Duodenal mucosa (tissue), 2 donors: Measurements from ENCODE around the gene BBX.

ENCODE experiments used
- H3K27ac ChIP-seq: one replicate; pipeline ENCODE4 v1.7.0; 2013; ENCODE audit warnings: low read depth, low read length
- H3K27me3 ChIP-seq, 2 donors: one replicate each; pipeline ENCODE4 v1.7.0; 2013; ENCODE audit warnings: low read length in 2 of 2, control low read depth in 1 of 2; ENCODE audit not compliant: insufficient read depth in 2 of 2, control insufficient read depth in 1 of 2
- H3K36me3 ChIP-seq, 2 donors: one replicate each; pipeline ENCODE4 v1.7.0; 2013; ENCODE audit warnings: low read length in 2 of 2, control low read depth in 1 of 2; ENCODE audit not compliant: insufficient read depth in 2 of 2, control insufficient read depth in 1 of 2
- H3K4me1 ChIP-seq, 2 donors: one replicate each; pipeline ENCODE4 v1.7.0; 2013; ENCODE audit warnings: low read length in 2 of 2, control low read depth in 1 of 2; ENCODE audit not compliant: insufficient read depth in 2 of 2, control insufficient read depth in 1 of 2
- H3K4me3 ChIP-seq, 2 donors: one replicate each; pipeline ENCODE4 v1.7.0; 2013; ENCODE audit warnings: low read length in 2 of 2, low read depth in 1 of 2
- H3K9ac ChIP-seq, 2 donors: one replicate each; pipeline ENCODE4 v1.7.0; 2013; ENCODE audit warnings: low read length in 2 of 2, low read depth in 1 of 2
- H3K9me3 ChIP-seq, 2 donors: one replicate each; pipeline ENCODE4 v1.7.0; 2013; ENCODE audit warnings: low read length in 2 of 2, control low read depth in 1 of 2; ENCODE audit not compliant: control insufficient read depth in 1 of 2

Gene BBX

GRCh38 chr3:107675233-107675900 lies 152.6 kb downstream of the BBX start:
- H3K36me3 ChIP-seq = no peaks in the 10 kb centered on the region
- H3K27ac ChIP-seq = no peak overlapping the region
- H3K4me3 ChIP-seq = no peak overlapping the region

GRCh38 chr3:107676469-107677309 lies 153.9 kb downstream of the BBX start:
- Histone ChIP-seq H3K4me1 (peaks cover 0 to 3% of the 10 kb centered on the region in 2 donors), H3K9me3 (no peaks in the 10 kb centered on the region), H3K4me3 (no peak overlapping the region), H3K9ac (no peak overlapping the region), H3K36me3 (no peaks in the 10 kb centered on the region), H3K27me3 (no peaks in the 10 kb centered on the region), H3K27ac (no peak overlapping the region)

More at GRCh38 chr3:107675233-107675900, 152.6 kb downstream of the BBX start:
- Histone ChIP-seq H3K9me3 (no peaks in the 10 kb centered on the region), H3K4me1 (no peaks in the 10 kb centered on the region), H3K27me3 (no peaks in the 10 kb centered on the region), H3K9ac (no peak overlapping the region)

- H3K27me3 ChIP-seq = no peaks in the 10 kb centered on the region
- no peaks in the 10 kb centered on the region for H3K9me3 ChIP-seq
- no peak overlapping the region for H3K9ac ChIP-seq
- H3K4me3 ChIP-seq = no peak overlapping the region
- H3K36me3 ChIP-seq = no peaks in the 10 kb centered on the region
- H3K4me1 ChIP-seq = peaks cover 0 to 3% of the 10 kb centered on the region in 2 donors
- H3K27ac ChIP-seq = no peak overlapping the region
Observed at GRCh38 chr3:107679921-107680320, 157.2 kb downstream of the BBX start.

GRCh38 chr3:107680698-107681097 lies 157.9 kb downstream of the BBX start:
- Histone ChIP-seq H3K36me3 (no peaks in the 10 kb centered on the region), H3K4me1 (peaks cover 0 to 3% of the 10 kb centered on the region in 2 donors), H3K4me3 (no peak overlapping the region), H3K9me3 (no peaks in the 10 kb centered on the region), H3K9ac (no peak overlapping the region), H3K27ac (no peak overlapping the region), H3K27me3 (no peaks in the 10 kb centered on the region)

- no peaks in the 10 kb centered on the region for H3K9me3 ChIP-seq
- H3K9ac ChIP-seq = no peak overlapping the region
- no peaks in the 10 kb centered on the region for H3K36me3 ChIP-seq
- no peaks in the 10 kb centered on the region for H3K27me3 ChIP-seq
- peaks cover 0 to 3% of the 10 kb centered on the region in 2 donors for H3K4me1 ChIP-seq
- no peak overlapping the region for H3K27ac ChIP-seq
- no peak overlapping the region for H3K4me3 ChIP-seq
Observed at GRCh38 chr3:107681396-107681795, 158.6 kb downstream of the BBX start.

- Histone ChIP-seq H3K4me3 (no peak overlapping the region), H3K9ac (no peak overlapping the region), H3K27ac (no peak overlapping the region)
Observed at GRCh38 chr3:107682580-107682979, 159.8 kb downstream of the BBX start.

GRCh38 chr3:107683447-107683846 lies 160.7 kb downstream of the BBX start:
- H3K9ac ChIP-seq = no peak overlapping the region
- H3K4me3 ChIP-seq = no peak overlapping the region
- H3K27ac ChIP-seq = no peak overlapping the region
- no peaks in the 10 kb centered on the region for H3K9me3 ChIP-seq
- H3K36me3 ChIP-seq = no peaks in the 10 kb centered on the region
- no peaks in the 10 kb centered on the region for H3K27me3 ChIP-seq
- peaks cover 0 to 3% of the 10 kb centered on the region in 2 donors for H3K4me1 ChIP-seq

More at GRCh38 chr3:107682580-107682979, 159.8 kb downstream of the BBX start:
- H3K4me1 ChIP-seq = peaks cover 0 to 3% of the 10 kb centered on the region in 2 donors
- H3K36me3 ChIP-seq = no peaks in the 10 kb centered on the region
- H3K27me3 ChIP-seq = no peaks in the 10 kb centered on the region
- H3K9me3 ChIP-seq = no peaks in the 10 kb centered on the region

GRCh38 chr3:107684431-107684925 lies 161.7 kb downstream of the BBX start:
- H3K9me3 ChIP-seq = no peaks in the 10 kb centered on the region
- H3K4me1 ChIP-seq = peaks cover 0 to 3% of the 10 kb centered on the region in 2 donors
- no peak overlapping the region for H3K4me3 ChIP-seq
- no peaks in the 10 kb centered on the region for H3K36me3 ChIP-seq
- no peak overlapping the region for H3K9ac ChIP-seq
- no peaks in the 10 kb centered on the region for H3K27me3 ChIP-seq
- no peak overlapping the region for H3K27ac ChIP-seq

- H3K9ac ChIP-seq = no peak overlapping the region
- no peaks in the 10 kb centered on the region for H3K9me3 ChIP-seq
- H3K36me3 ChIP-seq = no peaks in the 10 kb centered on the region
- H3K27ac ChIP-seq = no peak overlapping the region
- no peak overlapping the region for H3K4me3 ChIP-seq
- H3K27me3 ChIP-seq = no peaks in the 10 kb centered on the region
- peaks cover 0 to 3% of the 10 kb centered on the region in 2 donors for H3K4me1 ChIP-seq
Observed at GRCh38 chr3:107685383-107685782, 162.6 kb downstream of the BBX start.

GRCh38 chr3:107687056-107687581 lies 164.4 kb downstream of the BBX start:
- Histone ChIP-seq H3K9me3 (no peaks in the 10 kb centered on the region), H3K4me1 (no peaks in the 10 kb centered on the region), H3K27ac (no peak overlapping the region), H3K4me3 (no peak overlapping the region), H3K36me3 (no peaks in the 10 kb centered on the region), H3K9ac (no peak overlapping the region), H3K27me3 (no peaks in the 10 kb centered on the region)
